Hepatocyte (in vitro differentiated cells): Measurements from ENCODE around the gene ANKS3. TPM values are rescaled to one million over a fixed set of nuclear protein-coding genes. Genes with fewer than 3 reads are reported as not detected.

ENCODE experiments used
- DNase-seq: peaks from one replicate; pipeline ENCODE4 v3.0.0-alpha.2; 2016; ENCODE audit warnings: low spot score
- H2AFZ ChIP-seq: fragments of 200-600 bp; sonication (generic); 2 replicates; pipeline ENCODE4 v1.6.0; 2016; ENCODE audit warnings: antibody characterized with exemption, mild to moderate bottlenecking
- H3K27ac ChIP-seq: fragments of 200-600 bp; sonication (generic); 2 replicates; pipeline ENCODE4 v1.5.1; 2016; ENCODE audit warnings: mild to moderate bottlenecking
- H3K27me3 ChIP-seq: fragments of 200-600 bp; sonication (generic); 2 replicates; pipeline ENCODE4 v1.6.1; 2016
- H3K36me3 ChIP-seq: fragments of 200-600 bp; sonication (generic); replicated peaks from 2 replicates; pipeline ENCODE4 v1.5.1; 2016; ENCODE audit warnings: low read depth; ENCODE audit not compliant: insufficient read depth
- H3K4me1 ChIP-seq: fragments of 200-600 bp; sonication (generic); 2 replicates; pipeline ENCODE4 v1.5.1; 2016; ENCODE audit warnings: mild to moderate bottlenecking, moderate library complexity; ENCODE audit not compliant: insufficient read depth
- H3K4me2 ChIP-seq: fragments of 200-600 bp; sonication (generic); 2 replicates; pipeline ENCODE4 v1.6.0; 2016
- H3K4me3 ChIP-seq: fragments of 200-600 bp; sonication (generic); 2 replicates; pipeline ENCODE4 v1.5.1; 2016; ENCODE audit warnings: mild to moderate bottlenecking
- H3K79me2 ChIP-seq: fragments of 200-600 bp; sonication (generic); 2 replicates; pipeline ENCODE4 v1.6.0; 2017; ENCODE audit warnings: mild to moderate bottlenecking
- H3K9me2 ChIP-seq: fragments of 200-600 bp; sonication (generic); replicated peaks from 2 replicates; pipeline ENCODE4 v1.6.0; 2017; ENCODE audit warnings: mild to moderate bottlenecking; ENCODE audit not compliant: insufficient read depth
- H3K9me3 ChIP-seq: fragments of 200-600 bp; sonication (generic); 2 replicates; pipeline ENCODE4 v1.5.1; 2016; ENCODE audit warnings: low read depth, mild to moderate bottlenecking
- H4K20me1 ChIP-seq: fragments of 200-600 bp; sonication (generic); 2 replicates; pipeline ENCODE4 v1.6.0; 2016; ENCODE audit warnings: mild to moderate bottlenecking; ENCODE audit not compliant: insufficient read depth, poor library complexity, severe bottlenecking
- CTCF ChIP-seq: fragments of 200-600 bp; sonication (generic); IDR thresholded peaks from 2 replicates; pipeline ENCODE4 v1.5.1; 2016; ENCODE audit warnings: antibody characterized with exemption, mild to moderate bottlenecking; ENCODE audit not compliant: poor library complexity
- EZH2 ChIP-seq: fragments of 200-600 bp; sonication (generic); IDR thresholded peaks from 2 replicates; pipeline ENCODE4 v1.6.1; 2016; ENCODE audit warnings: antibody characterized with exemption, mild to moderate bottlenecking, borderline replicate concordance
- EZH2phosphoT487 ChIP-seq: fragments of 200-600 bp; sonication (generic); IDR thresholded peaks from one replicate; pipeline ENCODE4 v1.6.1; 2018; ENCODE audit warnings: antibody characterized with exemption, mild to moderate bottlenecking, low read depth, moderate library complexity; ENCODE audit not compliant: unreplicated experiment, severe bottlenecking
- WGBS: methylation state at CpG from one replicate; pipeline ENCODE4 v1.1.6; 2016; ENCODE audit warnings: low lambda C conversion rate; ENCODE audit errors: missing lambda C conversion rate; 5-methylcytosine and 5-hydroxymethylcytosine counted together
- polyA plus RNA-seq: library from polyadenylated mRNA; unstranded; fragments of >200 nt; fragmentation: Nextera tagmentation; extraction: Ambion mirVana; gene quantifications from 2 replicates; pipeline ENCODE4 v1.2.1, GENCODE V29; 2016
- total RNA-seq: library from RNA; depleted of rRNA; stranded (reverse); fragments of >200 nt; gene quantifications from 2 replicates; pipeline ENCODE4 v1.2.3, GENCODE V29; 2014

ANKS3 gene
- total and polyA plus RNA-seq, 2 experiments from 2014 or later = 11.7 to 17.4 TPM

DNA sequence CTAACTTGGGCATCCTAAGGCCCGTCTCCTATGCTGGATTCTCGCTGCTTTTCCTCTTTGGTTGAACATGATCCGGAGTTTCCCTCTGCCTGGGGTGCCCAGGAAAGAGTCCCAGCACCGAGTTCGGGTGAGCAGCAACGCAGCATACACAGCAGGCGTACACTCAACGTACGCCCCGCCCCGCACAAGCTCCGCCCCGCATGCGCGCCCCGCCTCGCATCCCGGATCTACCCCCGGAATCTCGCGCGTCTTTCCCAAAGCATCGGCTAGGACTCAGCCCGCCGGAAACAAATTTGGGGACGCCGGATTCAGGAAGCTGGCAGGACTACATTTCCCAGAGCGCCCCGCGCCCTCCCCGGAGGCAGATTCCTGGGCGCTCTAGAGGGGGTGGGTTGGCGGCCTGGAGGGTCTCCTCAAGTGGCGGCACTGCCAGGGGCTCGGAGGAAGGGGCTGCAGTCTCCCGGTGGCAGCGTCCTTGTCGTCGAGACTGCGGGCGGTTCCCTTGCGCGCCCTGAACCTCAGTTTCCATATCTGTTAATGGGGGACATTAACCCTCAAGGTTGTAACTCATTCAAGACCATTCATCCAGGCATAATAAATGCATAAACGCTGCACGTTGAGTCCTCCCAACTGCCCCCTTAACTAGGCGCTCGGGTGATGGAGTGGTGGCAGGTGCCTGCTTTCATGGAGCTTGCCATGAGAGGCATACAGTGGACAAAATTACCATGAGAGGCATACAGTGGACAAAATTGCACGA is 34.7 kb upstream of the ANKS3 start:
- no peaks in the 10 kb centered on the region for H3K36me3 ChIP-seq
- H3K4me2 ChIP-seq = peak overlapping the region; percentile 83
- H3K4me1 ChIP-seq = no peaks in the 10 kb centered on the region
- peak; percentile 97 for DNase-seq
- no peaks in the 10 kb centered on the region for H4K20me1 ChIP-seq
- peaks cover 28% of the 10 kb centered on the region for H3K79me2 ChIP-seq
- peak overlapping the region; percentile 84 for H3K27ac ChIP-seq
- peak overlapping the region; percentile 66 for H3K4me3 ChIP-seq
- TF ChIP-seq EZH2 (no peak), CTCF (no peak), EZH2phosphoT487 (no peak)
- no peaks in the 10 kb centered on the region for H3K27me3 ChIP-seq
- peak overlapping the region; percentile 82 for H2AFZ ChIP-seq
- H3K9me2 ChIP-seq = no peaks in the 10 kb centered on the region
- no peaks in the 10 kb centered on the region for H3K9me3 ChIP-seq
- 6% methylated on average over 48 of the region's 48 CpGs for WGBS

- Histone ChIP-seq H3K4me2 (peak overlapping the region; percentile 83), H2AFZ (peak overlapping the region; percentile 82), H3K27me3 (no peaks in the 10 kb centered on the region), H3K4me3 (no peak overlapping the region), H3K9me3 (no peaks in the 10 kb centered on the region), H3K79me2 (peaks cover 31% of the 10 kb centered on the region), H3K9me2 (no peaks in the 10 kb centered on the region), H4K20me1 (no peaks in the 10 kb centered on the region), H3K27ac (peak overlapping the region; percentile 84), H3K4me1 (no peaks in the 10 kb centered on the region), H3K36me3 (no peaks in the 10 kb centered on the region)
- DNase-seq = no peak
- 80% methylated on average over 17 of the region's 17 CpGs for WGBS
- no peak for TF ChIP-seq EZH2
Observed at GRCh38 chr16:4767872-4768548, 33.9 kb upstream of the ANKS3 start.

GRCh38 chr16:4766875-4767628 is 33.0 kb upstream of the ANKS3 start, which contains the start of gene ZNF500:
ZNF500 (minus strand) TSS chr16:4767162; CDS start chr16:4765978, 1,184 bp downstream.
- Histone ChIP-seq H3K36me3 (no peaks in the 10 kb centered on the region), H3K4me3 (peak within 1 kb of the TSS; percentile 92), H3K4me2 (peak within 1 kb of the TSS; percentile 89), H2AFZ (peak within 1 kb of the TSS; percentile 89), H4K20me1 (no peaks in the 10 kb centered on the region), H3K9me3 (no peaks in the 10 kb centered on the region), H3K79me2 (peaks cover 31% of the 10 kb centered on the region), H3K9me2 (no peaks in the 10 kb centered on the region), H3K27me3 (no peaks in the 10 kb centered on the region), H3K27ac (peak within 1 kb of the TSS; percentile 84), H3K4me1 (no peaks in the 10 kb centered on the region)
- peak; percentile 98 for DNase-seq
- WGBS = 8% methylated on average over 68 of the region's 72 CpGs
- TF ChIP-seq CTCF = no peak
